OCI-LY3 (cell line): Measurements from ENCODE around the gene FKBP2.

Experiments used
- H2AFZ ChIP-seq: fragments of 200-600, 300-600 bp; shearing (Covaris generic); 2 replicates; pipeline ENCODE4 v1.6.0; 2014; ENCODE audit warnings: antibody characterized with exemption, low read depth, low read length
- H3K27ac ChIP-seq: fragments of 200-600, 300-600 bp; sonication (generic); 2 replicates; pipeline ENCODE4 v1.5.1; 2014; ENCODE audit warnings: mild to moderate bottlenecking, low read length, moderate library complexity, mixed read lengths
- H3K27me3 ChIP-seq: fragments of 200-600, 300-600 bp; sonication (generic); 2 replicates; pipeline ENCODE4 v1.6.1; 2014; ENCODE audit warnings: low read depth, low read length, mixed read lengths
- H3K36me3 ChIP-seq: fragments of 200-600, 300-600 bp; sonication (generic); replicated peaks from 2 replicates; pipeline ENCODE3; 2014; ENCODE audit warnings: low read depth, low read length, mixed read lengths
- H3K4me1 ChIP-seq: fragments of 300-600, 200-600 bp; sonication (generic); 2 replicates; pipeline ENCODE4 v1.6.1; 2014; ENCODE audit warnings: low read length, mixed read lengths
- H3K4me2 ChIP-seq: fragments of 200-600, 300-600 bp; sonication (generic); 2 replicates; pipeline ENCODE4 v1.6.1; 2014; ENCODE audit warnings: low read length, mixed read lengths
- H3K4me3 ChIP-seq: fragments of 300-600, 200-600 bp; sonication (generic); 2 replicates; pipeline ENCODE4 v1.5.1; 2014; ENCODE audit warnings: antibody characterized with exemption, mild to moderate bottlenecking, low read length, moderate library complexity
- H3K79me2 ChIP-seq: fragments of 300-600, 200-600 bp; shearing (Covaris generic); 2 replicates; pipeline ENCODE4 v1.6.1; 2014; ENCODE audit warnings: mild to moderate bottlenecking, low read length, mixed read lengths
- H3K9ac ChIP-seq: fragments of 300-600, 200-600 bp; shearing (Covaris generic); 2 replicates; pipeline ENCODE4 v1.6.0; 2014; ENCODE audit warnings: mild to moderate bottlenecking, low read length, moderate library complexity
- H3K9me3 ChIP-seq: fragments of 200-600, 300-600 bp; shearing (Covaris generic); 2 replicates; pipeline ENCODE4 v1.6.1; 2014; ENCODE audit warnings: low read length, mixed read lengths; ENCODE audit not compliant: insufficient read depth
- H4K20me1 ChIP-seq: fragments of 200-600, 300-600 bp; sonication (generic); 2 replicates; pipeline ENCODE4 v1.6.1; 2016; ENCODE audit warnings: low read length, mixed read lengths; ENCODE audit not compliant: insufficient read depth
- EZH2phosphoT487 ChIP-seq: fragments of 200-600 bp; shearing (Covaris generic); IDR thresholded peaks from 2 replicates; pipeline ENCODE4 v1.6.1; 2018; ENCODE audit warnings: antibody characterized with exemption, mixed run types, low read depth
- TF ChIP-seq, protein P1 (sequence below): fragments of 200-600, 300-600 bp; sonication (generic); IDR thresholded peaks from 2 replicates; pipeline ENCODE4 v1.5.1; 2014; ENCODE audit warnings: antibody characterized with exemption, low read length, low read depth

FKBP2 gene

DNA sequence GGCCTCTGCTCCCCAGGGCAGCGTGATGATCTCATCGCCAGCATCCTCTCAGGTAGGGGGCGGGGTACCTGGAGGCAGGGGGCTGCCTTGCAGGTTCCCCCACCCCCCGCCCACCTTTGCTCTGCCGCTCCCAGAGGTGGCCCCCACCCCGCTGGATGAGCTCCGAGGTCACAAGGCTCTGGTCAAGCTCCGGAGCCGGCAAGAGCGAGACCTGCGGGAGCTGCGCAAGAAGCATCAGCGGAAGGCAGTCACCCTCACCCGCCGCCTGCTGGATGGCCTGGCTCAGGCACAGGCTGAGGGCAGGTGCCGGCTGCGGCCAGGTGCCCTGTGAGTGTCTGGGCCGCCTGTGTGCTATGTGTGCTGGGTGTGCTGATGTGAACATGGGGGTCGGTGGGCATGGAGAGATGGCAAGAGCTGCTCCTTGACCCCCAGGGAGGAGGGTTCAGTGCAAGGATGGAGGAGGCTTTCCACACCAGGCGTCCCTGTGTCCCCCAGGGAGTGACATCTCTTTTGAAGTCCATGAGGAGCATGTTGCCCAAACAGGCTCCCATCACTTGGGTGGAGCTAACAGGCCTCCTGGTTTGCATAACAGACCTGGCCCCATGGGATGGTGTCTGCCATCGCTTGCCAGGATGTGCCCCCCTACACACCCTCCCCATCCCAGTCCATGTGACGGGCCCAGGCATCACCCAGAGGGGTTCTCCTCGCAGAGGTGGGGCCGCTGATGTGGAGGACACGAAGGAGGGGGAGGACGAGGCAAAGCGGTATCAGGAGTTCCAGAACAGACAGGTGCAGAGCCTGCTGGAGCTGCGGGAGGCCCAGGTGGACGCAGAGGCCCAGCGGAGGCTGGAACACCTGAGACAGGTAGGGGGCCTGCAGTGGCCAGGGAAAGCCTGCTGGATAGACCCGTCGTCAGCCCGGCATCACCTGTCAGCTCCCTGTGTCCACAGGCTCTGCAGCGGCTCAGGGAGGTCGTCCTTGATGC, 24.6 kb downstream of the FKBP2 start:
- H3K79me2 ChIP-seq: peaks cover 4% of the 10 kb centered on the region; the same call in 1 of the 2 replicates
- TF ChIP-seq, protein P1, sequence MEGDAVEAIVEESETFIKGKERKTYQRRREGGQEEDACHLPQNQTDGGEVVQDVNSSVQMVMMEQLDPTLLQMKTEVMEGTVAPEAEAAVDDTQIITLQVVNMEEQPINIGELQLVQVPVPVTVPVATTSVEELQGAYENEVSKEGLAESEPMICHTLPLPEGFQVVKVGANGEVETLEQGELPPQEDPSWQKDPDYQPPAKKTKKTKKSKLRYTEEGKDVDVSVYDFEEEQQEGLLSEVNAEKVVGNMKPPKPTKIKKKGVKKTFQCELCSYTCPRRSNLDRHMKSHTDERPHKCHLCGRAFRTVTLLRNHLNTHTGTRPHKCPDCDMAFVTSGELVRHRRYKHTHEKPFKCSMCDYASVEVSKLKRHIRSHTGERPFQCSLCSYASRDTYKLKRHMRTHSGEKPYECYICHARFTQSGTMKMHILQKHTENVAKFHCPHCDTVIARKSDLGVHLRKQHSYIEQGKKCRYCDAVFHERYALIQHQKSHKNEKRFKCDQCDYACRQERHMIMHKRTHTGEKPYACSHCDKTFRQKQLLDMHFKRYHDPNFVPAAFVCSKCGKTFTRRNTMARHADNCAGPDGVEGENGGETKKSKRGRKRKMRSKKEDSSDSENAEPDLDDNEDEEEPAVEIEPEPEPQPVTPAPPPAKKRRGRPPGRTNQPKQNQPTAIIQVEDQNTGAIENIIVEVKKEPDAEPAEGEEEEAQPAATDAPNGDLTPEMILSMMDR: no peak
- TF ChIP-seq EZH2phosphoT487: no peak
- H3K9me3 ChIP-seq: no peaks in the 10 kb centered on the region
- no peaks in the 10 kb centered on the region for H3K27me3 ChIP-seq
- no peak overlapping the region for H3K27ac ChIP-seq
- peaks cover 34% of the 10 kb centered on the region for H3K36me3 ChIP-seq
- H3K4me3 ChIP-seq: no peak overlapping the region
- no peak overlapping the region for H3K4me2 ChIP-seq
- no peak overlapping the region for H3K9ac ChIP-seq
- H2AFZ ChIP-seq: no peak overlapping the region
- peaks cover 11% of the 10 kb centered on the region for H3K4me1 ChIP-seq
- no peaks in the 10 kb centered on the region for H4K20me1 ChIP-seq

DNA sequence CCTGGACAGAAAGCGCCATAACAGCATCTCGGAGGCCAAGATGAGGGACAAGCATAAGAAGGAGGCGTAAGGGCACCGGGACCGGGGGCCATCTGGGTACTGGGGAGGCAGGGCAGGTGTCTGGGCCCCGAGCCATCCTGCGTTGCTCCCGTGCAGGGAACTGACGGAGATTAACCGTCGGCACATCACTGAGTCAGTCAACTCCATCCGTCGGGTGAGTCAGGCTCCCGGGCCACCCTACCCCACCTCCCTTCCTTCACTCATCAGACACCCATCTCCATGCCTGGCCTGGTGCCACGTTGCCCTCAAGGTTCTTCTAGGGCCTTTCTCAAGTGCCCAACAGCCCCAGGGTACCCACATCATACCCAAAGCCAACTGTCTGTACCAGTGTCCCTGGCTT, 25.4 kb downstream of the FKBP2 start:
- peaks cover 10% of the 10 kb centered on the region for H3K4me1 ChIP-seq
- H3K4me2 ChIP-seq: no peak overlapping the region
- H3K9ac ChIP-seq: no peak overlapping the region
- no peak overlapping the region for H2AFZ ChIP-seq
- H3K4me3 ChIP-seq: no peak overlapping the region
- no peak overlapping the region for H3K27ac ChIP-seq
- peaks cover 27% of the 10 kb centered on the region for H3K36me3 ChIP-seq
- no peaks in the 10 kb centered on the region for H3K9me3 ChIP-seq
- TF ChIP-seq, protein P1: no peak
- TF ChIP-seq EZH2phosphoT487: no peak
- no peaks in the 10 kb centered on the region for H4K20me1 ChIP-seq
- peaks cover 4% of the 10 kb centered on the region; the same call in 1 of the 2 replicates for H3K79me2 ChIP-seq
- H3K27me3 ChIP-seq: no peaks in the 10 kb centered on the region

DNA sequence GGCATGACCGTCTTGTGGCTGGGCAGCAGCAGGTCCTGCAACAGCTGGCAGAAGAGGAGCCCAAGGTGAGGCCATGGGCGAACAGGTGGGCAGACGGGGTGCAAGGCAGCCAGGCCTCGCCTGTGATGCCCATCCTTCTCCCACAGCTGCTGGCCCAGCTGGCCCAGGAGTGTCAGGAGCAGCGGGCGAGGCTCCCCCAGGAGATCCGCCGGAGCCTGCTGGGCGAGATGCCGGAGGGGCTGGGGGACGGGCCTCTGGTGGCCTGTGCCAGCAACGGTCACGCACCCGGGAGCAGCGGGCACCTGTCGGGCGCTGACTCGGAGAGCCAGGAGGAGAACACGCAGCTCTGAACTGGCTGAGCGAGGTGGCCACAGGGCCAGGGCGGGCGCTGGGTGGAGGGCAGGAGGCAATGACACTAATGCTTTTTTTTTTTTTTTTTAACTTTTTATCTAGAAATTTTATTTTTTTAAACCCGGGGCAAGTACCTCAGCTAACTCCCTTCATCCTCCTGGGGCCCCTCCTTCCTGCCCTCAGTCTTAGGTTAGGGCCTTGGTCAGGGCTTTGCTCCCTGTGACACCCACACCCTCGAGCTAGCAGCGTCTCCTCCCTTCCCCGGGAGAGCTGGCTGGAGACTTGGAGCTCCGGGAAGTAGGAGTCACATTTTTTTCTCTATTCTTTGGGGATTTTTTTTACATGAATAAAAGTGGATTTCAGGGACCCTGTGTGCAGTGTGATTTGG, 26.5 kb downstream of the FKBP2 start:
- peaks cover 18% of the 10 kb centered on the region for H3K4me1 ChIP-seq
- TF ChIP-seq EZH2phosphoT487: no peak
- no peak overlapping the region for H3K27ac ChIP-seq
- no peak overlapping the region for H2AFZ ChIP-seq
- H3K9me3 ChIP-seq: no peaks in the 10 kb centered on the region
- no peaks in the 10 kb centered on the region for H3K27me3 ChIP-seq
- no peak overlapping the region for H3K9ac ChIP-seq
- H4K20me1 ChIP-seq: no peaks in the 10 kb centered on the region
- peaks cover 14% of the 10 kb centered on the region for H3K79me2 ChIP-seq
- peaks cover 19% of the 10 kb centered on the region for H3K36me3 ChIP-seq
- H3K4me2 ChIP-seq: no peak overlapping the region
- no peak overlapping the region for H3K4me3 ChIP-seq

DNA sequence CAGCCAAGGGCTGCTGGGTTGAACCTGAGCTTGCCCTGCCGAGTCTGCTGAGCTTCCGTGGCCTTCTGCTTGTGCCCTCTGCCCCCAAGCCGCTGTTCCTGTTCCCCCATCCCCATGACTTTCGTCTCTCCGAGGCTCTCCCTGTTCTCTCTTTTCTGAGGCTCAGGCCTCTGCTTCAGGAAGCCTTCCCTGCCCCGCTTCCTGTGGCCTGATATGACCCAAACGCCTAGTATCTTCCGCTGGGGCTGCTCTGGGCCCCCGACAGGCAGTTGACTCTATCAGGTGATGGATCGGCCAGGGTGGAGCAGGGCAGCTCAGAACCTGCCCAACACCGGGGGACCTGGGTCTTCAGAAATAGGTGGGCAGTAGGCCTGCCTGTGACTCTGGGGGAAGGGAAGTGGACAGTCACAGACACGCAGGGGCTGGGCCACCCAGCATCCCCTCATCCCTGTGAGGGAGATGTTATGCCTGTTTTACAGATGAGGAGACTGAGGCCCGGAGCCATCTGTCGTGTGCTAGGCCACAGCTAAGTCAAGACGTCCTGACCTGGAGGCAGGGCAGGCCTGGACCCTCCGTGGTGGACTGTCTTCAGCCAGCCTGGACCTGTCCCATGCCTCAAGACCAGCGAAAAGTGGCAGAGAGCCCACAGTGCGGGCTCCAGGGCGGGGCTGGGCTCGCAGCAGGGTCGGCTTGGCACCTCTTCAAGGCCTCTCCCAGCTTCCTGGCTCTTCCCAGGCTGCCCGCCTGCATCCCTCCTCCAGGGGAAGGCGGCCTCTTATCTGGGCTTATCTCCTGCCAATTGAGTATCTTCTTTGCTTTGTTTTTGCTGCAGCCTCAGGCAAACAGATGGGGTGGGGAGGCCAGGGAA, 27.4 kb downstream of the FKBP2 start:
- Histone ChIP-seq H3K36me3 (peaks cover 14% of the 10 kb centered on the region), H3K79me2 (peaks cover 17% of the 10 kb centered on the region), H3K4me2 (peak overlapping the region; percentile 97), H3K27me3 (no peaks in the 10 kb centered on the region), H3K27ac (peak overlapping the region; percentile 85), H3K4me3 (peak overlapping the region; percentile 88), H3K4me1 (peaks cover 20% of the 10 kb centered on the region), H4K20me1 (no peaks in the 10 kb centered on the region), H3K9me3 (no peaks in the 10 kb centered on the region), H2AFZ (no peak overlapping the region), H3K9ac (peak overlapping the region; percentile 89)
- no peak for TF ChIP-seq EZH2phosphoT487
- TF ChIP-seq, protein P1: no peak
